Globus pallidus (tissue), 1 donor: ENCODE measurements around the gene INTS11.
A peak's percentile ranks its signal among the peaks of the same experiment; 100 is the strongest.

Source experiments
- DNase-seq: peaks from one replicate; pipeline ENCODE4 v3.0.0-alpha.2; 2015; ENCODE audit warnings: low spot score

INTS11 gene

GRCh38 chr1:1285102-1285571 lies 39.3 kb downstream of the INTS11 start:
- no peak for DNase-seq

- no peak for DNase-seq
These were observed 40.0 kb downstream of the INTS11 start for GRCh38 chr1:1284221-1285101.

GRCh38 chr1:1283821-1284220 lies 40.6 kb downstream of the INTS11 start:
- no peak for DNase-seq

- DNase-seq: no peak
These were observed 41.5 kb downstream of the INTS11 start for GRCh38 chr1:1282998-1283397.

- no peak for DNase-seq
These were observed 42.7 kb downstream of the INTS11 start for GRCh38 chr1:1281533-1282321.

GRCh38 chr1:1280782-1281481 lies 43.5 kb downstream of the INTS11 start:
- no peak for DNase-seq

GRCh38 chr1:1279028-1279427 lies 45.4 kb downstream of the INTS11 start:
- no peak for DNase-seq

- DNase-seq: no peak
These were observed 45.8 kb downstream of the INTS11 start for GRCh38 chr1:1278620-1279019.

- no peak for DNase-seq
These were observed 48.6 kb downstream of the INTS11 start for GRCh38 chr1:1275836-1276235.

GRCh38 chr1:1274931-1275431 lies 49.5 kb downstream of the INTS11 start:
- no peak for DNase-seq

GRCh38 chr1:1274299-1274930 lies 50.0 kb downstream of the INTS11 start:
- DNase-seq: no peak

- DNase-seq: peak; percentile 89
These were observed 50.8 kb downstream of the INTS11 start, which contains the start of gene UBE2J2 for GRCh38 chr1:1273512-1274298. Gene UBE2J2, minus strand, starts transcription at chr1:1273854. Its CDS starts 5,862 bp downstream, at chr1:1267992.

GRCh38 chr1:1273209-1273511 lies 51.3 kb downstream of the INTS11 start:
- DNase-seq: no peak

GRCh38 chr1:1272341-1273208 lies 51.9 kb downstream of the INTS11 start:
- DNase-seq: no peak

- DNase-seq: no peak
These were observed 53.6 kb downstream of the INTS11 start for GRCh38 chr1:1270813-1271212.

- DNase-seq: no peak
These were observed 56.2 kb downstream of the INTS11 start for GRCh38 chr1:1268284-1268682.

GRCh38 chr1:1267488-1268283 lies 56.8 kb downstream of the INTS11 start:
- no peak for DNase-seq

GRCh38 chr1:1264868-1265272 lies 59.6 kb downstream of the INTS11 start:
- no peak for DNase-seq

- no peak for DNase-seq
These were observed 60.4 kb downstream of the INTS11 start for GRCh38 chr1:1264026-1264425.
